IPS-15b (cell line): ENCODE results near the gene RFC5.
"Not testable (repeated sequence)": the region's sequence is repeated elsewhere in the genome, so short reads cannot be mapped to it uniquely, and the experiment has no call there.

Experiments used
- H3K27me3 ChIP-seq: one replicate; pipeline ENCODE4 v1.6.1; 2013; ENCODE audit warnings: low read length; ENCODE audit not compliant: control insufficient read depth, insufficient read depth
- H3K36me3 ChIP-seq: one replicate; pipeline ENCODE4 v1.6.1; 2013; ENCODE audit warnings: low read length; ENCODE audit not compliant: control insufficient read depth, insufficient read depth
- H3K4me1 ChIP-seq: one replicate; pipeline ENCODE4 v1.6.1; 2013; ENCODE audit warnings: mild to moderate bottlenecking, low read length; ENCODE audit not compliant: control insufficient read depth, insufficient read depth
- H3K4me3 ChIP-seq: one replicate; pipeline ENCODE4 v1.5.1; 2013; ENCODE audit warnings: low read depth, low read length
- H3K9ac ChIP-seq: one replicate; pipeline ENCODE4 v1.6.1; 2013; ENCODE audit warnings: low read depth, mild to moderate bottlenecking, low read length
- H3K9me3 ChIP-seq: one replicate; pipeline ENCODE4 v1.6.1; 2013; ENCODE audit warnings: mild to moderate bottlenecking, low read length; ENCODE audit not compliant: control insufficient read depth, insufficient read depth

The RFC5 gene

DNA sequence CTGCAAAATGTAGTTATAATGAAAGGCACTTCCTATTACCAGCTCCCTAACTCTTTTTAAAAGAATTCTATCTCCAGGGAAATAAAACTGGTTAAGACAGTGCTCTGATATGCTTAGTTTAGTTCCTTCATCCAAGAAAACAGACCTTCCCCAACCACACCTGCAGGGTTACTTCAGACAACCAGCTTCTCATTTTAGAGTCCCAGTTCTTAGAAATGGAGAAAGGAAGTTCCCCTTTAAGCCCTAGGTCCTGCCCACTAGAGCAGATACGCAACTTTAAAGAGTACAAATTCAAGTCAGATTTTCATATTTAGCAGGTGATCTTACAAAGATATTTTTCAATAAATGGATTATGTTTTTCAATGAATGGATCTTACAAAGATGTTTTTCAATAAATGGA, 48.9 kb downstream of the RFC5 start:
- Histone ChIP-seq H3K27me3 (no peaks in the 10 kb centered on the region), H3K36me3 (peaks cover 17% of the 10 kb centered on the region)

DNA sequence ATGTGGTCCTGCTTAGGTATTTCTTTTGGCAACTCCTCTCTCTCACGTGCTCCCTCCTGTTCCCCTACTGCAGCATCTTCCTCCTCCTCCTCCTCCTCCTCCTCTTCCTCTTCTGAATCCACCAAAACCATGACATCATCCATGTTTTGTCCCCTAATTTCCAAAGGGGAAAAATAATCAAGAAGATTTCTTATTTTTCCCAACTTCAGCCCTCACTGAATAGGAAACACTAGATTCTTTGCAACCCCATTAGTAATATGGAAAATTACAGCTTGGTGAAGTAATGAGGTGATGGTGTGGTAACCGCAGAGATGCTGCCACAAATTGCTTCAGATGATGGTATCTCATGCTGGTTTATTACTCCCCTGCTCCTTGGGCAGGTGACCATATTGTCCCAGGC, 51.9 kb downstream of the RFC5 start:
- H3K4me1 ChIP-seq: peaks cover 14% of the 10 kb centered on the region
- H3K4me3 ChIP-seq: no peak overlapping the region
- H3K27me3 ChIP-seq: no peaks in the 10 kb centered on the region
- no peak overlapping the region for H3K9ac ChIP-seq
- peaks cover 29% of the 10 kb centered on the region for H3K36me3 ChIP-seq
- H3K9me3 ChIP-seq: no peaks in the 10 kb centered on the region

More for the DNA sequence above, 48.9 kb downstream of the RFC5 start:
- H3K4me3 ChIP-seq: no peak overlapping the region
- peaks cover 15% of the 10 kb centered on the region for H3K4me1 ChIP-seq
- H3K9me3 ChIP-seq: no peaks in the 10 kb centered on the region
- H3K9ac ChIP-seq: no peak overlapping the region

DNA sequence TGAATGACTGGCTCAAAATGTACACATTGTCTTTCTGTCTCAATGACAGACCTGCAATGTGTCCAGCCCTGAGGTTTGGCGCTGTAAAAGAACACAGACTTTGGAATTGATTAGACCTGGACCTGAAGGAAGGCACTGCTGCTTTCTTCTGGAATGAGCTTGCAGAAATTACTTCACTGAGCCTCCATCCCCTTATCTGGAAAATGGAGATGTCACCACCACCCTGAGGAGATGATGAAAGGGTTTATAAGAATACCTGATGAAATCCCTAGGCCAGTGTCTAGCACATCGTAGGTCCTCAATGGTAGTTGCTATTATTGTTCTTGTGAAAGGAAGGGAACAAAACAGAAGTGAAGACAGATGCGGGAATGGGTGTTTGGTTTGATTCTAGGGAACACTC, 54.1 kb downstream of the RFC5 start:
- Histone ChIP-seq H3K36me3 (peaks cover 34% of the 10 kb centered on the region), H3K9me3 (no peaks in the 10 kb centered on the region), H3K27me3 (no peaks in the 10 kb centered on the region), H3K4me3 (no peak overlapping the region), H3K4me1 (peaks cover 2% of the 10 kb centered on the region), H3K9ac (no peak overlapping the region)

DNA sequence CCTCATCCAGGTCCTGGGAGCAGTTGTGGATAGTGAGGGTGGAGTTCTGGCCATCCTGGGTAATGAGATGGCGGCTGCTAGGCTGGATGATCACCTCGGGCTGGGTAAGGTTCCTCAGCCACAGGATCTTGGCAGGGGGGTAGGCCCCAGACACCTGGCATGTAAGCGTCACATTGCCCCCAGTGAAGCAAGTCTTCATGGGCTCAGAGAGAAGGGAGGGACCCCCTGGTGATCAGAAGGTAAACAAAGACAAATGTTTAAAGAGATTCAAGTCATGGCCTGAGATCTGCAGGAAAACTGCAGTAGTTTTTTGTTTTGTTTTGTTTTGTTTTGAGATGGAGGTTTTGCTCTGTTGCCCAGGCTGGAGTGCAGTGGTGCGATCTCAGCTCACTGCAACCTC, 57.3 kb downstream of the RFC5 start:
- peaks cover 46% of the 10 kb centered on the region for H3K36me3 ChIP-seq
- no peaks in the 10 kb centered on the region for H3K9me3 ChIP-seq

GRCh38 chr12:118081521-118081920, 65.0 kb downstream of the RFC5 start:
- not testable (repeated sequence) for H3K9me3 ChIP-seq, H3K4me3 ChIP-seq, H3K27me3 ChIP-seq, H3K9ac ChIP-seq, H3K4me1 ChIP-seq
- peaks cover 35% of the 10 kb centered on the region for H3K36me3 ChIP-seq

More for the DNA sequence above, 57.3 kb downstream of the RFC5 start:
- no peaks in the 10 kb centered on the region for H3K27me3 ChIP-seq
- no peak overlapping the region for H3K9ac ChIP-seq
- peaks cover 2% of the 10 kb centered on the region for H3K4me1 ChIP-seq
- H3K4me3 ChIP-seq: no peak overlapping the region
